ENCODE data around the gene ATP2B2. TPM values are rescaled to one million over a fixed set of nuclear protein-coding genes. Genes with fewer than 3 reads are reported as not detected.

The ATP2B2 gene
- total RNA-seq, 1 donor from 2014 or later, result not detected

DNA sequence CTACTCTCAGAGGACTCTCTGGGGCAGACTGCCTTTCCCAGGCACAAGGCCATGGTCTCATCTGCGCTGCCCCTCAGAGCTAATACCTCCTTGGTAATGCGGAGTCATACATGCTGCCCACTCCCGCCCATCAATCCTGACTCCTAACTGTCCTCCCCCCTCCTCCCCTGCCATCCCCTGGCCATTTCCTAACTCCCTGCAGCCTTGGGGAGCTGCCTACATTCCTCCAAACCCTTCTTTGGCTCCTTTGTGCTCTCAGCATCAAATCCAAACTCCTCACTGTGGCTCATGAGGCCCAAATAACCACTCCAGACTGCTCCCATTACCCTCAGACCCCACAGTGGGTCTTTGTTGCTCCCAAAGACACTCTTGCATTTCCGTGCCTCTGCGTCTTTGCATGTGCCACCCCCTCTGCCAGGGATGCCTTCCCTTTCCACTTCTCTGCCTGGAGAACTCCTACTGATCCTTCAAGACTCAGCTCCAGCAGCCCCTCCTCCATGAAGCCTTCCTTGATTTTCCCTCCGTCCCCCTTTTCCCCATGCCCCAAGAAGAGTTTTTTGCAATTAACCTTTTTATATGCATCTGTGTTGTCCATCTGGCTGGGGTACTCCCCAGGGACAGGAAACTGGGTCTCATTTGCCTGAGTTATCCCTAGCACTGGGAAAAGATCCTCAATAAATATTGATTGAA is 5.5 kb upstream of the ATP2B2 start:
- DNase-seq (ENCODE audit: low spot score in 2 of 2, unreplicated experiment in 2 of 2), result no peak
- H3K4me1 Mint-ChIP-seq, result no peaks in the 10 kb centered on the region
- H3K27ac Mint-ChIP-seq, result no peak overlapping the region
- no peaks in the 10 kb centered on the region for H3K36me3 Mint-ChIP-seq
- H3K9me3 Mint-ChIP-seq, result no peaks in the 10 kb centered on the region
- peaks cover 62% of the 10 kb centered on the region for H3K27me3 Mint-ChIP-seq (ENCODE audit: low read depth)
- H3K4me3 Mint-ChIP-seq, result no peak overlapping the region
- TF ChIP-seq, protein P1, sequence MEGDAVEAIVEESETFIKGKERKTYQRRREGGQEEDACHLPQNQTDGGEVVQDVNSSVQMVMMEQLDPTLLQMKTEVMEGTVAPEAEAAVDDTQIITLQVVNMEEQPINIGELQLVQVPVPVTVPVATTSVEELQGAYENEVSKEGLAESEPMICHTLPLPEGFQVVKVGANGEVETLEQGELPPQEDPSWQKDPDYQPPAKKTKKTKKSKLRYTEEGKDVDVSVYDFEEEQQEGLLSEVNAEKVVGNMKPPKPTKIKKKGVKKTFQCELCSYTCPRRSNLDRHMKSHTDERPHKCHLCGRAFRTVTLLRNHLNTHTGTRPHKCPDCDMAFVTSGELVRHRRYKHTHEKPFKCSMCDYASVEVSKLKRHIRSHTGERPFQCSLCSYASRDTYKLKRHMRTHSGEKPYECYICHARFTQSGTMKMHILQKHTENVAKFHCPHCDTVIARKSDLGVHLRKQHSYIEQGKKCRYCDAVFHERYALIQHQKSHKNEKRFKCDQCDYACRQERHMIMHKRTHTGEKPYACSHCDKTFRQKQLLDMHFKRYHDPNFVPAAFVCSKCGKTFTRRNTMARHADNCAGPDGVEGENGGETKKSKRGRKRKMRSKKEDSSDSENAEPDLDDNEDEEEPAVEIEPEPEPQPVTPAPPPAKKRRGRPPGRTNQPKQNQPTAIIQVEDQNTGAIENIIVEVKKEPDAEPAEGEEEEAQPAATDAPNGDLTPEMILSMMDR (IDR thresholded peaks at IDR 0.05; ENCODE audit: unreplicated experiment), result no peak

- Mint-ChIP-seq H3K27ac (no peak overlapping the region), H3K36me3 (no peaks in the 10 kb centered on the region), H3K27me3 (ENCODE audit: low read depth) (peaks cover 66% of the 10 kb centered on the region), H3K4me3 (no peak overlapping the region), H3K4me1 (no peaks in the 10 kb centered on the region), H3K9me3 (no peaks in the 10 kb centered on the region)
- no peak for DNase-seq (ENCODE audit: low spot score in 2 of 2, unreplicated experiment in 2 of 2)
- TF ChIP-seq, protein P1 (IDR thresholded peaks at IDR 0.05; ENCODE audit: unreplicated experiment), result no peak
Observed at GRCh38 chr3:10510086-10510742, 4.8 kb upstream of the ATP2B2 start.

DNA sequence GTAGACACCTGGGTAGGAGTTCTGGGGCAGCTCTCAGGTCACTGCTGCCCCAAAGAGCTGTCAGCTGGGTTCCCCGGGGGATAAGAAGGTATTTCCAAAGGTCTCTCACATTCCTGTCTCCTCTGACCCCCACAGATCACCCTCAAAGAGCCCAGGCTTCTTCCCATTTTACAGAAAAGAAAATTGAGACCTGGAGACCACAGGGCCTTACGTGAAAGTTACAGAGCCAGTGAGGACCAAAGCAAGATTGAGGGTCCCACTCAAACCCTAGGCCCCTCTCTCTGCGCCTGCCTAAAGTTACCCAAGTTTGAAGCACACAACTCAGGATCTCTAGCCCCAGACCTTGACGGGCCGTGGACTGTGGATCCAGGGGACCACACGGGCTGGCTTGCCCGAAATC is 3.9 kb upstream of the ATP2B2 start:
- Mint-ChIP-seq H3K9me3 (no peaks in the 10 kb centered on the region), H3K36me3 (no peaks in the 10 kb centered on the region), H3K4me3 (no peak overlapping the region)

DNA sequence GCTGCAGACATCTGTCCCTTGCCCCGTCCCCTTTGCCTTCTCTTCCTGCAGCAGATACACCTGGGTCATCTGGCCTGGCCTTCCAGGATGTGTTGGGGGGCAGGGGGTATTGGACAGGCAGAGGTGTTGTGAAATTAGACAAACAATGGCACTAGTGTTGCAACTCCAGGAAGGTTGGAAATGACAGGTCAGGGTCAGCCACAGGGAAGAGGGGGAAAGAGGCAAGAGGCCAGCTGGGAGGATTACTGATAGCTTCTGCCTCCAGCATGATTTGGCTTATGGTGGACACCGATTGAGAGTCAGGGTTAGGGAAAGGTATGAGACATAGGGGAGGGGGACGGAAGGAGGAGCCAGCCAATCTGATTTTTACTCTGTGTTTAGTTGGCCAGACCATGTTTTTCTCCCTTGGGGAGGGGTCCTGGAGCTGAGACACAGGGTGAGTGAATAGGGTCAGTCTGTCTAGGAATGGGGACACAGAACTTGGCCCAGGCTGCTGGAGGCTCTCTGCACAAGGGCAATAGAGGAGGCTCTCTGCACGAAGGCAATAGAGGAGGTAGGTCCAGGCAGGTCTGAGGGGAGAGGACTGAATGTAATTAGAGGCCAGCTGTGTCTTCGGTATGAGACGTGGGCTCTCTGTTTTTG is 3.4 kb upstream of the ATP2B2 start:
- Mint-ChIP-seq H3K36me3 (no peaks in the 10 kb centered on the region), H3K27me3 (ENCODE audit: low read depth) (peaks cover 77% of the 10 kb centered on the region), H3K4me1 (no peaks in the 10 kb centered on the region), H3K4me3 (no peak overlapping the region), H3K27ac (no peak overlapping the region), H3K9me3 (no peaks in the 10 kb centered on the region)
- TF ChIP-seq, protein P1 (IDR thresholded peaks at IDR 0.05; ENCODE audit: unreplicated experiment), result no peak
- DNase-seq (ENCODE audit: low spot score in 2 of 2, unreplicated experiment in 2 of 2), result no peak

More for the DNA sequence above, 3.9 kb upstream of the ATP2B2 start:
- peaks cover 71% of the 10 kb centered on the region for H3K27me3 Mint-ChIP-seq (ENCODE audit: low read depth)
- no peak for DNase-seq (ENCODE audit: low spot score in 2 of 2, unreplicated experiment in 2 of 2)
- no peaks in the 10 kb centered on the region for H3K4me1 Mint-ChIP-seq
- TF ChIP-seq, protein P1 (IDR thresholded peaks at IDR 0.05; ENCODE audit: unreplicated experiment), result no peak
- no peak overlapping the region for H3K27ac Mint-ChIP-seq

DNA sequence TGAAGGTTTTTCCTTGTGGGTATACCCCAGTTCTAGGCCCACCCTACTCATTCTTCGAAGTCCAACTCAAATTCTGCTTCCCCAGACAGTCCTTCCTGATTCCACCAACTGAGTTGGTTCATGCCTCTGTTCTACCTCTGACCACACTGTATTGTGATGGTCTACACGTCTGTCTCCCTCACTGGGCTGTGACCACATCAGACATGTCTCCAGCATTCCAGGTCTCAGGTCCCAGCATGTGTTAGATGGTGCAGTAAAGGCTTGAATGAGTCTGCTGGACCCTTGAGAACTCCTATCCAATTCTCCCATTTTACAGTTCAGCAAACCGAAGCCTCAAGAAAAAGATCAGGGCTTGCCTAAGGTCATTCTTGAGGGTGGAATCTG is 2.8 kb upstream of the ATP2B2 start:
- no peak overlapping the region for H3K4me3 Mint-ChIP-seq
- no peaks in the 10 kb centered on the region for H3K9me3 Mint-ChIP-seq
- H3K27ac Mint-ChIP-seq, result no peak overlapping the region
- TF ChIP-seq, protein P1 (IDR thresholded peaks at IDR 0.05; ENCODE audit: unreplicated experiment), result no peak
- H3K36me3 Mint-ChIP-seq, result no peaks in the 10 kb centered on the region
- no peaks in the 10 kb centered on the region for H3K4me1 Mint-ChIP-seq
- DNase-seq (ENCODE audit: low spot score in 2 of 2, unreplicated experiment in 2 of 2), result no peak
- peaks cover 82% of the 10 kb centered on the region for H3K27me3 Mint-ChIP-seq (ENCODE audit: low read depth)
